B cell (primary cell): ENCODE measurements around the gene OSBPL5. TPM values are rescaled to one million over a fixed set of nuclear protein-coding genes. Genes with fewer than 3 reads are reported as not detected.

Source experiments
- ATAC-seq: fragments of 200-7000 bp; cut with Tn5 transposase; one replicate; pipeline ENCODE4 v1.10.0; 2021; ENCODE audit warnings: low read depth, mild to moderate bottlenecking, moderate number of reproducible peaks, moderate library complexity
- CTCF ChIA-PET: fragments of 350-600 bp; sonication (Branson Sonifier 250); formaldehyde crosslinking; loops from one replicate; lab custom pipeline; 2021; ENCODE audit warnings: antibody characterized with exemption, inconsistent platforms; lab: Charles Lee
- POLR2A ChIA-PET: fragments of 350-600 bp; sonication (Branson Sonifier 250); formaldehyde crosslinking; loops from one replicate; lab custom pipeline; 2021; ENCODE audit warnings: antibody characterized with exemption; lab: Charles Lee
- DNase-seq: peaks from one replicate; pipeline ENCODE4 v3.0.0; 2013
- H2AFZ ChIP-seq: 2 replicates; pipeline ENCODE4 v1.6.1; 2012; ENCODE audit warnings: mild to moderate bottlenecking, low read depth, low read length; ENCODE audit not compliant: insufficient read depth, poor library complexity, severe bottlenecking
- H3K27ac ChIP-seq, 2 donors: 1 replicate in 1 of 2; 2 replicates in 1 of 2; pipeline ENCODE4 v1.5.1; 2012 to 2013; ENCODE audit warnings: low read length in 2 of 2, mild to moderate bottlenecking in 2 of 2, moderate library complexity in 1 of 2
- H3K27me3 ChIP-seq, 4 experiments: fragments of 200-600 bp in 1 of 4; sonication (generic) in 1 of 4; replicated peaks in 1 of 4; 1 replicate in 2 of 4; 2 replicates in 2 of 4; pipeline versions ENCODE4 v1.6.1 to v1.7.0; 2013 to 2016; ENCODE audit warnings: low read length in 3 of 4, mild to moderate bottlenecking in 2 of 4, mixed read lengths in 1 of 4, moderate library complexity in 1 of 4; ENCODE audit not compliant: insufficient read depth in 4 of 4, control insufficient read depth in 3 of 4; ENCODE audit errors: control extremely low read depth in 1 of 4
- H3K36me3 ChIP-seq, 2 experiments: replicated peaks in 1 of 2; 1 replicate in 1 of 2; 2 replicates in 1 of 2; pipeline versions ENCODE4 v1.6.1 to v1.7.1; 2013; ENCODE audit warnings: low read length in 1 of 2; ENCODE audit not compliant: insufficient read depth in 2 of 2, control insufficient read depth in 1 of 2; ENCODE audit errors: control extremely low read depth in 1 of 2, extremely low read depth in 1 of 2
- H3K4me1 ChIP-seq, 2 donors: fragments of 200-600 bp in 1 of 2; sonication (generic) in 1 of 2; 1 replicate in 1 of 2; 2 replicates in 1 of 2; pipeline versions ENCODE4 v1.5.1 to v1.6.1; 2013 to 2017; ENCODE audit warnings: low read length in 2 of 2; ENCODE audit not compliant: control insufficient read depth in 2 of 2, insufficient read depth in 2 of 2
- H3K4me2 ChIP-seq: replicated peaks from 2 replicates; pipeline ENCODE3; 2012; ENCODE audit warnings: mild to moderate bottlenecking, low read depth, low read length; ENCODE audit not compliant: poor library complexity, severe bottlenecking
- H3K4me3 ChIP-seq, 5 experiments: fragments of 200-600 bp in 1 of 5; sonication (generic) in 1 of 5; 1 replicate in 3 of 5; 2 replicates in 2 of 5; pipeline versions ENCODE4 v1.5.1 to v1.7.0; 2011 to 2016; ENCODE audit warnings: low read length in 4 of 5, mild to moderate bottlenecking in 4 of 5, low read depth in 2 of 5, control low read depth in 1 of 5, moderate library complexity in 1 of 5; ENCODE audit not compliant: insufficient read depth in 1 of 5; ENCODE audit errors: control extremely low read depth in 1 of 5, extremely low read depth in 1 of 5
- H3K79me2 ChIP-seq: fragments of 200-600 bp; sonication (generic); one replicate; pipeline ENCODE4 v1.6.0; 2016; ENCODE audit warnings: low read length; ENCODE audit not compliant: control insufficient read depth, insufficient read depth
- H3K9ac ChIP-seq: fragments of 200-600 bp; sonication (generic); 2 replicates; pipeline ENCODE4 v1.6.1; 2017; ENCODE audit warnings: mild to moderate bottlenecking, low read length, moderate library complexity
- H3K9me3 ChIP-seq, 3 donors: one replicate each; pipeline versions ENCODE4 v1.6.1 to v1.7.1; 2013; ENCODE audit warnings: low read length in 2 of 3; ENCODE audit not compliant: control insufficient read depth in 2 of 3, insufficient read depth in 1 of 3; ENCODE audit errors: control extremely low read depth in 1 of 3
- H4K20me1 ChIP-seq: 2 replicates; pipeline ENCODE4 v1.6.0; 2012; ENCODE audit warnings: mild to moderate bottlenecking, low read length; ENCODE audit not compliant: insufficient read depth, control insufficient read depth, poor library complexity, severe bottlenecking
- H3K27ac Mint-ChIP-seq: one replicate; pipeline ENCODE4 v1.8.0; 2021; ENCODE audit warnings: mixed read lengths
- H3K27me3 Mint-ChIP-seq: one replicate; pipeline ENCODE4 v1.8.0; 2021; ENCODE audit warnings: mixed read lengths
- H3K4me1 Mint-ChIP-seq: one replicate; pipeline ENCODE4 v1.8.0; 2021; ENCODE audit warnings: mixed read lengths
- H3K4me3 Mint-ChIP-seq: one replicate; pipeline ENCODE4 v1.8.0; 2021; ENCODE audit warnings: mixed read lengths
- H3K9me3 Mint-ChIP-seq: one replicate; pipeline ENCODE4 v1.8.0; 2022; ENCODE audit warnings: mixed read lengths; ENCODE audit not compliant: insufficient read depth
- CTCF ChIP-seq: fragments of 200-600 bp; IDR thresholded peaks from one replicate; pipeline ENCODE4 v1.8.0; 2022; ENCODE audit warnings: antibody characterized with exemption, mild to moderate bottlenecking
- EZH2 ChIP-seq: IDR thresholded peaks from 2 replicates; pipeline ENCODE4 v1.6.1; 2012; ENCODE audit warnings: borderline replicate concordance, low read depth, mild to moderate bottlenecking, moderate library complexity, low read length; ENCODE audit not compliant: insufficient read depth, poor library complexity, severe bottlenecking
- WGBS: methylation state at CpG from one replicate; pipeline ENCODE4 v1.1.5; 2013; ENCODE audit warnings: missing lambda C conversion rate; ENCODE audit not compliant: insufficient coverage; 5-methylcytosine and 5-hydroxymethylcytosine counted together
- intact Hi-C: fragments of 100-400 bp; cut with micrococcal nuclease; formaldehyde crosslinking; loops from one replicate; pipeline ENCODE4 v1.10.0; 2022
- polyA plus RNA-seq: library from polyadenylated mRNA; depleted of rRNA; stranded (reverse); fragments of >200 nt; gene quantifications from 2 replicates; pipeline ENCODE4 v1.2.3, GENCODE V29; 2012
- total RNA-seq, 2 donors: library from RNA; stranded (reverse); fragments of 120-200 nt in 1 of 2; gene quantifications; 1 replicate in 1 of 2; 2 replicates in 1 of 2; pipeline versions ENCODE4 v1.2.3 to v1.2.4, GENCODE V29; 2013 to 2022

OSBPL5 gene
- total and polyA plus RNA-seq, 2 donors (not counting 1 experiment from before 2014, with no cell fraction given) = 0.15 to 1.2 TPM

- no peaks in the 10 kb centered on the region for H3K4me1 Mint-ChIP-seq
- H3K4me3 Mint-ChIP-seq = no peak overlapping the region
- POLR2A ChIA-PET = no interaction called here
- H3K27ac ChIP-seq = no peak overlapping the region
- peaks cover 0 to 8% (median 1%) of the 10 kb centered on the region in 4 experiments for H3K27me3 ChIP-seq
- H3K4me1 ChIP-seq = no peaks in the 10 kb centered on the region
- H3K36me3 ChIP-seq = no peaks in the 10 kb centered on the region
- peaks cover 27% of the 10 kb centered on the region for H3K27me3 Mint-ChIP-seq
- no peak overlapping the region for H3K9ac ChIP-seq
- no peak overlapping the region for H3K4me2 ChIP-seq
- no peak overlapping the region for H2AFZ ChIP-seq
- TF ChIP-seq CTCF = no peak
- TF ChIP-seq EZH2 = no peak
- no peak overlapping the region for H3K27ac Mint-ChIP-seq
- H3K9me3 Mint-ChIP-seq = peaks cover 10% of the 10 kb centered on the region
- intact Hi-C loops = no loop called here
- H3K9me3 ChIP-seq = peaks cover 2 to 15% (median 14%) of the 10 kb centered on the region in 3 donors
- WGBS = 94% methylated on average over 3 of the region's 3 CpGs
- DNase-seq (no peak), ATAC-seq (no peak)
- no peak overlapping the region for H3K4me3 ChIP-seq
- no peaks in the 10 kb centered on the region for H3K79me2 ChIP-seq
- CTCF ChIA-PET = no interaction called here
- H4K20me1 ChIP-seq = no peaks in the 10 kb centered on the region
Measured at GRCh38 chr11:3174387-3174786, 9.3 kb upstream of the OSBPL5 start.

- peaks cover 10% of the 10 kb centered on the region for H3K9me3 Mint-ChIP-seq
- H3K36me3 ChIP-seq = no peaks in the 10 kb centered on the region
- no peaks in the 10 kb centered on the region for H3K4me1 Mint-ChIP-seq
- no peak overlapping the region for H3K27ac Mint-ChIP-seq
- H3K4me3 Mint-ChIP-seq = no peak overlapping the region
- no peak overlapping the region for H3K9ac ChIP-seq
- ChIA-PET POLR2A (no interaction called here), CTCF (no interaction called here)
- H3K27me3 ChIP-seq = peaks cover 0 to 8% (median 1%) of the 10 kb centered on the region in 4 experiments
- no peak for TF ChIP-seq EZH2
- no peak for TF ChIP-seq CTCF
- H3K9me3 ChIP-seq = peaks cover 2 to 15% (median 14%) of the 10 kb centered on the region in 3 donors
- WGBS = 100% methylated on average over 2 of the region's 2 CpGs
- intact Hi-C loops = no loop called here
- H3K4me1 ChIP-seq = no peaks in the 10 kb centered on the region
- H3K4me2 ChIP-seq = no peak overlapping the region
- no peaks in the 10 kb centered on the region for H4K20me1 ChIP-seq
- ATAC-seq (no peak), DNase-seq (no peak)
- H2AFZ ChIP-seq = no peak overlapping the region
- no peak overlapping the region for H3K4me3 ChIP-seq
- no peaks in the 10 kb centered on the region for H3K79me2 ChIP-seq
- H3K27me3 Mint-ChIP-seq = peaks cover 27% of the 10 kb centered on the region
- no peak overlapping the region for H3K27ac ChIP-seq
Measured at GRCh38 chr11:3173795-3174194, 8.7 kb upstream of the OSBPL5 start.
